HepG2 (cell line): ENCODE data around the gene PAX4. TPM values are rescaled to one million over a fixed set of nuclear protein-coding genes. Genes with fewer than 3 reads are reported as not detected.

Experiments
- ARNT ChIP-seq: fragments of 450-650 bp; IDR thresholded peaks from 2 replicates; pipeline ENCODE4 v1.6.1; 2017
- ARNT2 ChIP-seq: sonication (generic); formaldehyde crosslinking; IDR thresholded peaks from 2 replicates; pipeline ENCODE4 v1.8.0; 2022; ENCODE audit warnings: mild to moderate bottlenecking, low read depth, missing genetic modification reagents, moderate library complexity
- CREM ChIP-seq, 2 experiments: sonication (generic) in 1 of 2; formaldehyde crosslinking in 1 of 2; IDR thresholded peaks; 2 replicates each; pipeline versions ENCODE4 v1.4.0 to v1.6.1; 2016 to 2020; ENCODE audit warnings: antibody characterized with exemption in 1 of 2, mild to moderate bottlenecking in 1 of 2, missing genetic modification reagents in 1 of 2
- DR1 ChIP-seq: sonication (generic); formaldehyde crosslinking; IDR thresholded peaks from 2 replicates; pipeline ENCODE4 v1.8.0; 2021; ENCODE audit warnings: mild to moderate bottlenecking, missing genetic modification reagents, inconsistent platforms
- ETV6 ChIP-seq: sonication (generic); formaldehyde crosslinking; conservative IDR thresholded peaks from 2 replicates; pipeline ENCODE4 v1.4.0; 2020; ENCODE audit warnings: missing genetic modification reagents
- EZH2 ChIP-seq: conservative IDR thresholded peaks from 2 replicates; pipeline ENCODE4 v1.6.1; 2012; ENCODE audit warnings: mild to moderate bottlenecking, low read depth, low read length, moderate library complexity
- HOXD1 ChIP-seq: sonication (generic); formaldehyde crosslinking; IDR thresholded peaks from 2 replicates; pipeline ENCODE4 v1.5.0; 2020; ENCODE audit warnings: missing genetic modification reagents
- NR1H2 ChIP-seq: sonication (generic); formaldehyde crosslinking; IDR thresholded peaks from 2 replicates; pipeline ENCODE4 v1.8.1; 2022; ENCODE audit warnings: low read depth, missing genetic modification reagents, borderline replicate concordance
- PHF20 ChIP-seq: sonication (generic); formaldehyde crosslinking; IDR thresholded peaks from 2 replicates; pipeline ENCODE4 v1.5.0; 2020; ENCODE audit warnings: mild to moderate bottlenecking, missing genetic modification reagents
- RNF2 ChIP-seq: fragments of 450-650 bp; conservative IDR thresholded peaks from 2 replicates; pipeline ENCODE4 v1.6.1; 2016; ENCODE audit warnings: low read depth
- SCMH1 ChIP-seq: sonication (generic); formaldehyde crosslinking; IDR thresholded peaks from 2 replicates; pipeline ENCODE4 v1.9.0; 2021; ENCODE audit warnings: missing genetic modification reagents, mild to moderate bottlenecking, borderline replicate concordance
- STAT5B ChIP-seq: sonication (generic); formaldehyde crosslinking; IDR thresholded peaks from 2 replicates; pipeline ENCODE4 v1.4.0; 2020; ENCODE audit warnings: missing genetic modification reagents
- TAF1 ChIP-seq: sonication (generic); formaldehyde crosslinking; IDR thresholded peaks from 2 replicates; pipeline ENCODE4 v1.4.0; 2020; ENCODE audit warnings: missing genetic modification reagents
- TGIF2 ChIP-seq: IDR thresholded peaks from 2 replicates; pipeline ENCODE4 v1.6.1; 2016; ENCODE audit warnings: control low read depth, missing compliant biosample characterization
- TP53 ChIP-seq: sonication (generic); formaldehyde crosslinking; conservative IDR thresholded peaks from 2 replicates; pipeline ENCODE4 v1.4.0; 2020; ENCODE audit warnings: missing genetic modification reagents
- ZNF10 ChIP-seq: sonication (generic); formaldehyde crosslinking; IDR thresholded peaks from 2 replicates; pipeline ENCODE4 v1.4.0; 2020; ENCODE audit warnings: mild to moderate bottlenecking, low read depth, missing genetic modification reagents, borderline replicate concordance
- ZNF343 ChIP-seq: sonication (generic); formaldehyde crosslinking; IDR thresholded peaks from 2 replicates; pipeline ENCODE4 v1.4.0; 2020; ENCODE audit warnings: mild to moderate bottlenecking, missing genetic modification reagents
- ZNF709 ChIP-seq: sonication (generic); formaldehyde crosslinking; IDR thresholded peaks from 2 replicates; pipeline ENCODE4 v1.5.0; 2020; ENCODE audit warnings: mild to moderate bottlenecking, missing genetic modification reagents
- ZNF790 ChIP-seq: sonication (generic); formaldehyde crosslinking; IDR thresholded peaks from 2 replicates; pipeline ENCODE4 v1.8.0; 2022; ENCODE audit warnings: missing genetic modification reagents, mild to moderate bottlenecking, borderline replicate concordance
- polyA plus RNA-seq, 8 experiments: library from polyadenylated mRNA; depleted of rRNA in 3 of 8; stranded (reverse) in 7 of 8; unstranded in 1 of 8; fragments of >200 nt; fragmentation: Illumina TruSeq in 4 of 8; extraction: Trizol in 4 of 8; gene quantifications; 2 replicates each; pipeline versions ENCODE4 v1.2.1 to v1.2.3, GENCODE V29; 2011 to 2016; ENCODE audit warnings: low read depth in 4 of 8, missing spikeins in 1 of 8, mixed read lengths in 1 of 8; ENCODE audit not compliant: insufficient read depth in 1 of 8
- total RNA-seq, 5 experiments: library from RNA; depleted of rRNA; stranded (reverse); fragments of >200 nt; fragmentation: Illumina TruSeq; extraction: Trizol; gene quantifications; 2 replicates each; pipeline ENCODE4 v1.2.3, GENCODE V29; 2016; ENCODE audit warnings: low read depth in 1 of 5
- TF ChIP-seq, protein P1 (sequence below): sonication (generic); formaldehyde crosslinking; IDR thresholded peaks from 2 replicates; pipeline ENCODE4 v1.4.0; 2020; ENCODE audit warnings: missing genetic modification reagents, mild to moderate bottlenecking, borderline replicate concordance
- TF ChIP-seq, protein P2 (sequence below): sonication (generic); formaldehyde crosslinking; IDR thresholded peaks from 2 replicates; pipeline ENCODE4 v1.4.0; 2020; ENCODE audit warnings: missing genetic modification reagents
- TF ChIP-seq, protein P3 (sequence below): sonication (generic); formaldehyde crosslinking; IDR thresholded peaks from 2 replicates; pipeline ENCODE4 v1.5.1; 2020; ENCODE audit warnings: missing genetic modification reagents, mild to moderate bottlenecking, borderline replicate concordance
- TF ChIP-seq, protein P4 (sequence below): sonication (generic); formaldehyde crosslinking; IDR thresholded peaks from 2 replicates; pipeline ENCODE4 v1.5.1; 2020; ENCODE audit warnings: mild to moderate bottlenecking, moderate library complexity, missing genetic modification reagents

PAX4 gene
- total and polyA plus RNA-seq, 2 of the 13 experiments (the other 11 are each of a cell fraction or from before 2014, with no cell fraction given), result not detected

DNA sequence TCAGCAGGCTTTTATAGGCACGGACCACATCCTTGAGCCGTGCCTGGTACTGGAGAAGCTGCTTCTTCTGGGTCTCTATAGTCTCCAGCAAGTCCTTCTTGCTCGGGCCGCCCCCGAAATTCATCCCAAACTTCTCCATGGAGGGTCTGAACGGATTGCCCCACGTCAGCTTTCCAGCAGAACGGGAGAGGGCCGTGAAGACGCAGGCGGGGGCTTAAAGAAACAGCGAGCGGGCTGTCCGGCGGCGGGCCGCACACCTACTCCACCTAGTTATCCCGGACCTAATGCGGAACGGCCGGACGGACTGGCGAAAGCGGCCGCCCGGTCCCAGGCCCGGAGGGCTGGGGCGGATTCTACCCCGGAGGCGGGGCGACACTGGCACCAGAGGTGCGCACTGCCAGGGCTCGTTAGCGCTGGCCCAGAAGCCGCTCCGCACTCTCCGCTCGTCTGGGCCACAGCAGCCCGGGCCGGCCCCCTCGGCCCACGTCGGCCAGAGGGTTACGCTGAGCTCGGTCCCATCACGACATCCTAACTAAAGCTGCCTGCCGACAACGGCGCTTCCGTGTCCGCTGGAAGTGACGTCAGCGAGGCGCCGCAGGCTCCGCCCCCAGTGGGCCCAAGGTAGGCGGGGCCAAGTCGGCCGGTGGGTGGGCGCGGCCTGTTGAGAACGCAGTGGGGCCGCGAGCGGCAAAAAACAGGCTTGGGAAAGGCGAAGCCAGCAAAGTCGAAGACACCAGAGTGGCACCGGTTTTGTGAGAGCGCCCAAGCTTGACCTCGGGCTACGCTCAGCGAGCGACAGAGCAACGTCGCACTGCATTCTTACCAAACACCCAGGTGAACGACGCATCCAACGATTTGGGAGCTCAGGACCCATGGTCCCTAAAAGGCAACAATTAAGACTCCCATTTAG lies 32.6 kb downstream of the PAX4 start, which contains the start of gene GCC1 (continued):
- peak; percentile 28; the same call in 1 of the 2 replicates for TF ChIP-seq ETV6
- TF ChIP-seq TP53 (CRISPR knock-in tag), result no peak
- TF ChIP-seq ARNT, result no peak
- TF ChIP-seq, protein P1, sequence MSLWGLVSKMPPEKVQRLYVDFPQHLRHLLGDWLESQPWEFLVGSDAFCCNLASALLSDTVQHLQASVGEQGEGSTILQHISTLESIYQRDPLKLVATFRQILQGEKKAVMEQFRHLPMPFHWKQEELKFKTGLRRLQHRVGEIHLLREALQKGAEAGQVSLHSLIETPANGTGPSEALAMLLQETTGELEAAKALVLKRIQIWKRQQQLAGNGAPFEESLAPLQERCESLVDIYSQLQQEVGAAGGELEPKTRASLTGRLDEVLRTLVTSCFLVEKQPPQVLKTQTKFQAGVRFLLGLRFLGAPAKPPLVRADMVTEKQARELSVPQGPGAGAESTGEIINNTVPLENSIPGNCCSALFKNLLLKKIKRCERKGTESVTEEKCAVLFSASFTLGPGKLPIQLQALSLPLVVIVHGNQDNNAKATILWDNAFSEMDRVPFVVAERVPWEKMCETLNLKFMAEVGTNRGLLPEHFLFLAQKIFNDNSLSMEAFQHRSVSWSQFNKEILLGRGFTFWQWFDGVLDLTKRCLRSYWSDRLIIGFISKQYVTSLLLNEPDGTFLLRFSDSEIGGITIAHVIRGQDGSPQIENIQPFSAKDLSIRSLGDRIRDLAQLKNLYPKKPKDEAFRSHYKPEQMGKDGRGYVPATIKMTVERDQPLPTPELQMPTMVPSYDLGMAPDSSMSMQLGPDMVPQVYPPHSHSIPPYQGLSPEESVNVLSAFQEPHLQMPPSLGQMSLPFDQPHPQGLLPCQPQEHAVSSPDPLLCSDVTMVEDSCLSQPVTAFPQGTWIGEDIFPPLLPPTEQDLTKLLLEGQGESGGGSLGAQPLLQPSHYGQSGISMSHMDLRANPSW (CRISPR knock-in tag), result no peak; the same call in 1 of the 2 replicates
- peak; percentile 88 for TF ChIP-seq CREM (IDR thresholded peaks at IDR 0.05)
- TF ChIP-seq CREM (CRISPR knock-in tag; IDR thresholded peaks at IDR 0.05), result no peak
- TF ChIP-seq STAT5B (CRISPR knock-in tag), result no peak
- TF ChIP-seq, protein P2, sequence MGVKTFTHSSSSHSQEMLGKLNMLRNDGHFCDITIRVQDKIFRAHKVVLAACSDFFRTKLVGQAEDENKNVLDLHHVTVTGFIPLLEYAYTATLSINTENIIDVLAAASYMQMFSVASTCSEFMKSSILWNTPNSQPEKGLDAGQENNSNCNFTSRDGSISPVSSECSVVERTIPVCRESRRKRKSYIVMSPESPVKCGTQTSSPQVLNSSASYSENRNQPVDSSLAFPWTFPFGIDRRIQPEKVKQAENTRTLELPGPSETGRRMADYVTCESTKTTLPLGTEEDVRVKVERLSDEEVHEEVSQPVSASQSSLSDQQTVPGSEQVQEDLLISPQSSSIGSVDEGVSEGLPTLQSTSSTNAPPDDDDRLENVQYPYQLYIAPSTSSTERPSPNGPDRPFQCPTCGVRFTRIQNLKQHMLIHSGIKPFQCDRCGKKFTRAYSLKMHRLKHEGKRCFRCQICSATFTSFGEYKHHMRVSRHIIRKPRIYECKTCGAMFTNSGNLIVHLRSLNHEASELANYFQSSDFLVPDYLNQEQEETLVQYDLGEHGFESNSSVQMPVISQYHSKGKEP (CRISPR knock-in tag), result no peak
- 0 out of 2 replicates have a peak, but pooled peaks have one; percentile 31 for TF ChIP-seq HOXD1 (CRISPR knock-in tag)
- TF ChIP-seq ZNF10, result no peak
- TF ChIP-seq, protein P3, sequence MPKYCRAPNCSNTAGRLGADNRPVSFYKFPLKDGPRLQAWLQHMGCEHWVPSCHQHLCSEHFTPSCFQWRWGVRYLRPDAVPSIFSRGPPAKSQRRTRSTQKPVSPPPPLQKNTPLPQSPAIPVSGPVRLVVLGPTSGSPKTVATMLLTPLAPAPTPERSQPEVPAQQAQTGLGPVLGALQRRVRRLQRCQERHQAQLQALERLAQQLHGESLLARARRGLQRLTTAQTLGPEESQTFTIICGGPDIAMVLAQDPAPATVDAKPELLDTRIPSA (CRISPR knock-in tag), result 0 out of 2 replicates have a peak, but pooled peaks have one; percentile 47
- TF ChIP-seq RNF2, result no peak
- peak; percentile 43; the same call in 1 of the 2 replicates for TF ChIP-seq TGIF2 (CRISPR knock-in tag)
- TF ChIP-seq ZNF709, result peak; percentile 55; the same call in 1 of the 2 replicates
- no peak for TF ChIP-seq ZNF790 (CRISPR knock-in tag)
- TF ChIP-seq SCMH1, result no peak
- 0 out of 2 replicates have a peak, but pooled peaks have one; percentile 51 for TF ChIP-seq NR1H2 (CRISPR knock-in tag)
- TF ChIP-seq ZNF343, result 0 out of 2 replicates have a peak, but pooled peaks have one; percentile 41
- peak; percentile 84 for TF ChIP-seq TAF1 (CRISPR knock-in tag)
- TF ChIP-seq ARNT2 (CRISPR knock-in tag), result peak; percentile 76; the same call in 1 of the 2 replicates
- peak; percentile 61; the same call in 1 of the 2 replicates for TF ChIP-seq DR1 (CRISPR knock-in tag)
- TF ChIP-seq EZH2, result no peak
- TF ChIP-seq PHF20 (CRISPR knock-in tag), result peak; percentile 92
- TF ChIP-seq, protein P4, sequence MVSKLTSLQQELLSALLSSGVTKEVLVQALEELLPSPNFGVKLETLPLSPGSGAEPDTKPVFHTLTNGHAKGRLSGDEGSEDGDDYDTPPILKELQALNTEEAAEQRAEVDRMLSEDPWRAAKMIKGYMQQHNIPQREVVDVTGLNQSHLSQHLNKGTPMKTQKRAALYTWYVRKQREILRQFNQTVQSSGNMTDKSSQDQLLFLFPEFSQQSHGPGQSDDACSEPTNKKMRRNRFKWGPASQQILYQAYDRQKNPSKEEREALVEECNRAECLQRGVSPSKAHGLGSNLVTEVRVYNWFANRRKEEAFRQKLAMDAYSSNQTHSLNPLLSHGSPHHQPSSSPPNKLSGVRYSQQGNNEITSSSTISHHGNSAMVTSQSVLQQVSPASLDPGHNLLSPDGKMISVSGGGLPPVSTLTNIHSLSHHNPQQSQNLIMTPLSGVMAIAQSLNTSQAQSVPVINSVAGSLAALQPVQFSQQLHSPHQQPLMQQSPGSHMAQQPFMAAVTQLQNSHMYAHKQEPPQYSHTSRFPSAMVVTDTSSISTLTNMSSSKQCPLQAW (CRISPR knock-in tag), result no peak
